Astrocyte (in vitro differentiated cells and primary cell): Measurements from ENCODE around the gene FBXL19. TPM values are rescaled to one million over a fixed set of nuclear protein-coding genes. Genes with fewer than 3 reads are reported as not detected.

Experiments used
- DNase-seq: peaks from one replicate; pipeline ENCODE4 v3.0.0-alpha.2; 2010; ENCODE audit warnings: low read depth
- FAIRE-seq: peaks from 2 replicates; lab custom pipeline; 2011; peaks lifted over from hg19 to GRCh38; lab: Jason Lieb, UNC
- H2AFZ ChIP-seq: 2 replicates; pipeline ENCODE4 v1.6.0; 2012; ENCODE audit warnings: low read depth, low read length, inconsistent platforms
- H3K27ac ChIP-seq: 2 replicates; pipeline ENCODE4 v1.5.1; 2011; ENCODE audit warnings: low read depth, low read length, inconsistent platforms
- H3K27me3 ChIP-seq: 2 replicates; pipeline ENCODE4 v1.6.0; 2011; ENCODE audit warnings: low read length, inconsistent platforms; ENCODE audit not compliant: insufficient read depth
- H3K36me3 ChIP-seq: 2 replicates; pipeline ENCODE4 v1.5.1; 2011; ENCODE audit warnings: low read length, inconsistent platforms; ENCODE audit not compliant: insufficient read depth
- H3K4me1 ChIP-seq: 2 replicates; pipeline ENCODE4 v1.5.1; 2011; ENCODE audit warnings: low read length, inconsistent platforms; ENCODE audit not compliant: insufficient read depth
- H3K4me2 ChIP-seq: 2 replicates; pipeline ENCODE4 v1.6.0; 2012; ENCODE audit warnings: low read length, inconsistent platforms
- H3K4me3 ChIP-seq: 2 replicates; pipeline ENCODE4 v1.5.1; 2011; ENCODE audit warnings: low read depth, mild to moderate bottlenecking, low read length, inconsistent platforms; ENCODE audit not compliant: insufficient read depth
- H3K79me2 ChIP-seq: 2 replicates; pipeline ENCODE4 v1.6.0; 2012; ENCODE audit warnings: mild to moderate bottlenecking, low read length, inconsistent platforms; ENCODE audit not compliant: insufficient read depth
- H3K9ac ChIP-seq: 2 replicates; pipeline ENCODE4 v1.6.0; 2012; ENCODE audit warnings: mild to moderate bottlenecking, low read length, inconsistent platforms
- H3K9me3 ChIP-seq: 2 replicates; pipeline ENCODE4 v1.5.1; 2012; ENCODE audit warnings: low read depth, mild to moderate bottlenecking, low read length, inconsistent platforms; ENCODE audit not compliant: insufficient read depth
- H4K20me1 ChIP-seq: 2 replicates; pipeline ENCODE4 v1.6.0; 2012; ENCODE audit warnings: low read length, inconsistent platforms; ENCODE audit not compliant: insufficient read depth
- H3K27ac Mint-ChIP-seq: one replicate; pipeline ENCODE4 v1.8.0; 2021; ENCODE audit warnings: mild to moderate bottlenecking, mixed read lengths; ENCODE audit not compliant: unreplicated experiment
- H3K27me3 Mint-ChIP-seq: one replicate; pipeline ENCODE4 v1.8.0; 2021; ENCODE audit warnings: low read depth, mixed read lengths; ENCODE audit not compliant: unreplicated experiment
- H3K36me3 Mint-ChIP-seq: one replicate; pipeline ENCODE4 v1.8.0; 2021; ENCODE audit warnings: low read depth, mixed read lengths; ENCODE audit not compliant: unreplicated experiment
- H3K4me1 Mint-ChIP-seq: one replicate; pipeline ENCODE4 v1.8.0; 2021; ENCODE audit warnings: low read depth, mixed read lengths; ENCODE audit not compliant: unreplicated experiment
- H3K4me3 Mint-ChIP-seq: one replicate; pipeline ENCODE4 v1.8.0; 2021; ENCODE audit warnings: mild to moderate bottlenecking, moderate library complexity, mixed read lengths; ENCODE audit not compliant: unreplicated experiment
- H3K9me3 Mint-ChIP-seq: one replicate; pipeline ENCODE4 v1.8.0; 2021; ENCODE audit warnings: mild to moderate bottlenecking, mixed read lengths; ENCODE audit not compliant: unreplicated experiment
- EZH2 ChIP-seq: IDR thresholded peaks from 2 replicates; pipeline ENCODE4 v1.6.1; 2012; ENCODE audit warnings: mild to moderate bottlenecking, low read length, inconsistent platforms; ENCODE audit not compliant: insufficient read depth
- total RNA-seq: library from RNA; stranded (reverse); gene quantifications from 2 replicates; pipeline ENCODE4 v1.2.1, GENCODE V29; 2021
- TF ChIP-seq, protein P1 (sequence below): IDR thresholded peaks from 2 replicates; pipeline ENCODE4 v1.5.1; 2011; ENCODE audit warnings: low read depth, mild to moderate bottlenecking, inconsistent platforms, low read length, moderate library complexity; ENCODE audit not compliant: insufficient read depth

Gene FBXL19
- total RNA-seq, 1 donor from 2014 or later: 42.5 TPM

DNA sequence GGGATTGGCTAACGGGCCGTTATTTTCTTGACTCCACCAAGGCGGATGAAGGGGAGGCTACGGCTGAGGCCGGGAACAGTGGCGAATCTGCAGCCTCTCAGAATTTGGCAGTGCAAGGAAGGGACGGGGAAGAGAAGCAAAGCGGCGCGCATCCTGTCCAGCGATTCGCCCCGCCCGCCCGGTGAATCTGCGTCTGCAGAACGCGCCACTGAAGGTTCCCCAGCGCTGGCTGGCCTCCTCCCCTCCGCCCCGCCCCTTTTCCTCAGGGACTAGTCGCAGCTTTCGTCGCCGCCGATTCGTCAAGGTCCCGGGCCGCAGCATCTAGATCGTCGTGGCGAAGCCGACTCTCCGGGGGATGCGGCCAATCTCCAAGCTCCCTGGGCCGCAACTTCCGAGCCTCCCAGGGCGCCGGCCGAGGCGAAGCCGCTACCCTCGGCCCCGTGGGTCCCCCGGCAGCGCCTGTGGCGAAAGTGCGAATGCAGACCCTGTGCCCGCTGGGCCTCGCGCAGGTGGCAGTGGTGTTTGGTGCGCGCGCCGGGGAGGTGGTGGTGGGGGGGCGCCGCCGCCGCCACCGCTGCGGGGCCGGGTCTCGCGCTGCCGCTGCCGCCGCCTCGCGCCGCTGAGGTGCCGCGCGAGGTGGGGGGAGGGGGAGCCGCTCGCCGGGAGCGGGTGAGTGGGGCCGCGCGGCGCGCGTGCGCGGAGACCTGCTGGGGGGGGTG is 34.2 kb downstream of the FBXL19 start, which contains the start of gene SETD1A:
SETD1A (plus strand) TSS at position 299 of the 719 bp plus-strand sequence. CDS start 978 bp downstream, outside the sequence.
- Histone ChIP-seq H3K9me3 (no peaks in the 10 kb centered on the region), H3K4me2 (peak within 1 kb of the TSS; percentile 97), H3K4me1 (peaks cover 12% of the 10 kb centered on the region), H3K27ac (peak within 1 kb of the TSS; percentile 99), H3K9ac (peak within 1 kb of the TSS; percentile 95), H3K27me3 (no peaks in the 10 kb centered on the region), H3K79me2 (peaks cover 26% of the 10 kb centered on the region), H4K20me1 (peaks cover 25% of the 10 kb centered on the region), H3K36me3 (peaks cover 27% of the 10 kb centered on the region), H3K4me3 (peak within 1 kb of the TSS; percentile 78), H2AFZ (peak within 1 kb of the TSS; percentile 71)
- Mint-ChIP-seq H3K36me3 (peaks cover 9% of the 10 kb centered on the region), H3K27ac (peak within 1 kb of the TSS; percentile 98), H3K4me1 (peaks cover 6% of the 10 kb centered on the region), H3K9me3 (no peaks in the 10 kb centered on the region), H3K4me3 (peak within 1 kb of the TSS; percentile 91), H3K27me3 (no peaks in the 10 kb centered on the region)
- DNase-seq (peak; percentile 92), FAIRE-seq (no peak)
- TF ChIP-seq, protein P1, sequence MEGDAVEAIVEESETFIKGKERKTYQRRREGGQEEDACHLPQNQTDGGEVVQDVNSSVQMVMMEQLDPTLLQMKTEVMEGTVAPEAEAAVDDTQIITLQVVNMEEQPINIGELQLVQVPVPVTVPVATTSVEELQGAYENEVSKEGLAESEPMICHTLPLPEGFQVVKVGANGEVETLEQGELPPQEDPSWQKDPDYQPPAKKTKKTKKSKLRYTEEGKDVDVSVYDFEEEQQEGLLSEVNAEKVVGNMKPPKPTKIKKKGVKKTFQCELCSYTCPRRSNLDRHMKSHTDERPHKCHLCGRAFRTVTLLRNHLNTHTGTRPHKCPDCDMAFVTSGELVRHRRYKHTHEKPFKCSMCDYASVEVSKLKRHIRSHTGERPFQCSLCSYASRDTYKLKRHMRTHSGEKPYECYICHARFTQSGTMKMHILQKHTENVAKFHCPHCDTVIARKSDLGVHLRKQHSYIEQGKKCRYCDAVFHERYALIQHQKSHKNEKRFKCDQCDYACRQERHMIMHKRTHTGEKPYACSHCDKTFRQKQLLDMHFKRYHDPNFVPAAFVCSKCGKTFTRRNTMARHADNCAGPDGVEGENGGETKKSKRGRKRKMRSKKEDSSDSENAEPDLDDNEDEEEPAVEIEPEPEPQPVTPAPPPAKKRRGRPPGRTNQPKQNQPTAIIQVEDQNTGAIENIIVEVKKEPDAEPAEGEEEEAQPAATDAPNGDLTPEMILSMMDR: no peak
- TF ChIP-seq EZH2: no peak

DNA sequence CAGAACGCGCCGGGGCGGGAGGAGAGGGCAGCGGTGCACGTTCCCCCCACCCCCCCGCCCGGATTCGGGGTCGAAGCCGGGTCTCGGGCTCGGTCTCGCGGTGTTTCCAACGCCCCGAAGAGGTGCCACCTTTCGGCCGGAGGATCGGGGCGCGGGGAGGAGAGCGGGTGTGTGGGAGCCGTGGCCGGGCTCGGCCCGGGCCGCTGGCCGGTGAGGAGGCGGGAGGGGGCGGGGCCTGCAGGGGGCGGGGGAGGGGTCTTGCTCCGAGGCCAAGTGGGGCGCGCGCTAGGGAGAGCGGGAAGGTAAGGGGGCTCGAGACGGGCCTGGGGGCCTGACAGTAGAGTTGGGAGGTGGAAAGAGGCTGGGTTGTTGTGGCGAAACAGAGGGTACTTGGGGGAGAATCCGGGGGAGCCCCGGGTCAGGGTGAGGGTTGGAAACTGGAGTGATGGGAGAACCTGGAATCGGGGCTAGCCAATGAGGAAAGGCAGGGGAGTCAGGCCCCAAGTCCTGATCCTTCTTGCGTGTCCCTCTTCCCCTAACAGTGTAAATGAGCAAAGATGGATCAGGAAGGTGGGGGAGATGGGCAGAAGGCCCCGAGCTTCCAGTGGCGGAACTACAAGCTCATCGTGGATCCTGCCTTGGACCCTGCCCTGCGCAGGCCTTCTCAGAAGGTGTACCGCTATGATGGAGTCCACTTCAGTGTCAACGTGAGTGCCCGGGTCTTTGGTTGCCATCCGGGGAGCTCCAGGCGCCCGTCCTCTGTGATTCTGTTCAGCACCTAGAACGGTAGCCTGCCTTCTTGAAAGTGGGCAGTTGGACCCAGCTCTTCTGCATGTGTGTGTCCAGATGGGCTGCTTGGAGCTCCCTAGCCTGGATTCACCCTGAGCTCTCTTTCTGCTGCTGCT is 35.1 kb downstream of the FBXL19 start:
- Mint-ChIP-seq H3K27me3 (no peaks in the 10 kb centered on the region), H3K4me3 (peak overlapping the region; percentile 91), H3K9me3 (no peaks in the 10 kb centered on the region), H3K4me1 (peaks cover 6% of the 10 kb centered on the region), H3K27ac (peak overlapping the region; percentile 89), H3K36me3 (peaks cover 12% of the 10 kb centered on the region)
- TF ChIP-seq, protein P1: no peak
- TF ChIP-seq EZH2: no peak
- no peaks in the 10 kb centered on the region for H3K27me3 ChIP-seq
- no peak overlapping the region for H2AFZ ChIP-seq
- peak overlapping the region; percentile 95 for H3K9ac ChIP-seq
- H3K4me3 ChIP-seq: peak overlapping the region; percentile 78
- H3K4me2 ChIP-seq: peak overlapping the region; percentile 97
- H3K4me1 ChIP-seq: peaks cover 12% of the 10 kb centered on the region
- DNase-seq: no peak
- H3K36me3 ChIP-seq: peaks cover 35% of the 10 kb centered on the region
- H3K27ac ChIP-seq: peak overlapping the region; percentile 99
- no peak for FAIRE-seq
- H3K9me3 ChIP-seq: no peaks in the 10 kb centered on the region
- H3K79me2 ChIP-seq: peaks cover 26% of the 10 kb centered on the region
- peaks cover 25% of the 10 kb centered on the region for H4K20me1 ChIP-seq
